C4-2B (cell line): ENCODE data around the gene IMMP1L.

ENCODE experiments used
- H3K27ac ChIP-seq: fragments of 450-650 bp; 2 replicates; pipeline ENCODE4 v1.5.1; 2017
- CTCF ChIP-seq: fragments of 450-650 bp; conservative IDR thresholded peaks from 2 replicates; pipeline ENCODE4 v1.5.1; 2017; ENCODE audit warnings: mild to moderate bottlenecking
- ZFX ChIP-seq: fragments of 450-650 bp; IDR thresholded peaks from 2 replicates; pipeline ENCODE4 v1.6.1; 2017

IMMP1L gene

GRCh38 chr11:31492320-31492913 is 17.0 kb downstream of the IMMP1L start:
- TF ChIP-seq ZFX (no peak), CTCF (no peak)
- H3K27ac ChIP-seq: no peak overlapping the region

GRCh38 chr11:31487848-31488247 is 21.6 kb downstream of the IMMP1L start:
- H3K27ac ChIP-seq: no peak overlapping the region
- TF ChIP-seq CTCF (peak; percentile 59), ZFX (no peak)

GRCh38 chr11:31484497-31484896 is 24.9 kb downstream of the IMMP1L start:
- H3K27ac ChIP-seq: no peak overlapping the region
- TF ChIP-seq CTCF (no peak), ZFX (no peak)

- no peak overlapping the region for H3K27ac ChIP-seq
- TF ChIP-seq ZFX: no peak
- TF ChIP-seq CTCF: no peak
These were observed 28.5 kb downstream of the IMMP1L start for GRCh38 chr11:31480930-31481329.

- no peak for TF ChIP-seq CTCF
- no peak for TF ChIP-seq ZFX
- no peak overlapping the region for H3K27ac ChIP-seq
These were observed 30.4 kb downstream of the IMMP1L start for GRCh38 chr11:31479066-31479465.

GRCh38 chr11:31478223-31478590 is 31.2 kb downstream of the IMMP1L start:
- no peak overlapping the region for H3K27ac ChIP-seq
- TF ChIP-seq CTCF: no peak
- no peak for TF ChIP-seq ZFX

- H3K27ac ChIP-seq: no peak overlapping the region
- TF ChIP-seq CTCF (no peak), ZFX (no peak)
These were observed 31.7 kb downstream of the IMMP1L start for GRCh38 chr11:31477528-31478222.
